GM12878 (cell line): Measurements from ENCODE around the gene TTC38. TPM values are rescaled to one million over a fixed set of nuclear protein-coding genes. Genes with fewer than 3 reads are reported as not detected.

ENCODE experiments used
- ATAC-seq: fragments of 200-7000 bp; cut with Tn5 transposase; 3 replicates; pipeline ENCODE4 v1.9.1; 2020; ENCODE audit warnings: mild to moderate bottlenecking, moderate library complexity
- BruUV-seq: library from RNA; stranded (reverse); fragments of 400-500 nt; replicated peaks from 2 replicates; lab custom pipeline; 2021; lab: Mats Ljungman, UMichigan
- CTCF ChIA-PET: fragments of 300-600 bp; sonication (Branson Sonifier 250); formaldehyde crosslinking; extraction: SDS; loops from one replicate; lab custom pipeline; 2021; ENCODE audit warnings: inconsistent platforms; lab: Yijun Ruan, JAX
- POLR2A ChIA-PET: fragments of 350-600 bp; formaldehyde crosslinking; extraction: SDS; loops from one replicate; lab custom pipeline; 2021; ENCODE audit warnings: inconsistent platforms; lab: Charles Lee
- RAD21 ChIA-PET: fragments of 300-600 bp; sonication (Branson Sonifier 250); formaldehyde crosslinking; loops from one replicate; lab custom pipeline; 2023; ENCODE audit warnings: antibody characterized with exemption; ENCODE audit not compliant: unreplicated experiment; lab: Charles Lee
- SMC1A ChIA-PET: fragments of 300-600 bp; sonication (Branson Sonifier 250); formaldehyde crosslinking; loops from one replicate; lab custom pipeline; 2023; ENCODE audit not compliant: unreplicated experiment, uncharacterized antibody; lab: Charles Lee
- DNase-seq: peaks from one replicate; pipeline ENCODE4 v3.0.0-alpha.2; 2011; ENCODE audit warnings: low read depth, low spot score
- FAIRE-seq: peaks from 3 replicates; lab custom pipeline; 2011; peaks lifted over from hg19 to GRCh38; lab: Jason Lieb, UNC
- H2AFZ ChIP-seq: 2 replicates; pipeline ENCODE4 v1.6.0; 2011; ENCODE audit warnings: low read depth, low read length, control low read depth; ENCODE audit not compliant: control insufficient read depth
- H3K27ac ChIP-seq: 2 replicates; pipeline ENCODE4 v1.5.1; 2011; ENCODE audit warnings: control low read depth; ENCODE audit not compliant: control insufficient read depth, insufficient read depth
- H3K27me3 ChIP-seq, 2 experiments: replicated peaks in 1 of 2; 2 replicates each; pipeline versions ENCODE4 v1.6.0 to v1.6.1; 2011; ENCODE audit warnings: low read length in 1 of 2; ENCODE audit not compliant: control insufficient read depth in 2 of 2, insufficient read depth in 2 of 2
- H3K36me3 ChIP-seq, 2 experiments: 2 replicates each; pipeline ENCODE4 v1.5.1; 2011; ENCODE audit warnings: low read length in 1 of 2; ENCODE audit not compliant: control insufficient read depth in 2 of 2, insufficient read depth in 2 of 2
- H3K4me1 ChIP-seq: 2 replicates; pipeline ENCODE4 v1.6.1; 2011; ENCODE audit warnings: mild to moderate bottlenecking, low read length, moderate library complexity, mixed read lengths; ENCODE audit not compliant: control insufficient read depth, insufficient read depth
- H3K4me2 ChIP-seq: 2 replicates; pipeline ENCODE4 v1.6.0; 2011; ENCODE audit warnings: control low read depth; ENCODE audit not compliant: control insufficient read depth, insufficient read depth
- H3K4me3 ChIP-seq: fragments of 200-600 bp; sonication (generic); 2 replicates; pipeline ENCODE4 v1.5.1; 2016
- H3K79me2 ChIP-seq: 2 replicates; pipeline ENCODE4 v1.6.0; 2011; ENCODE audit warnings: low read length; ENCODE audit not compliant: control insufficient read depth, insufficient read depth
- H3K9ac ChIP-seq: 2 replicates; pipeline ENCODE4 v1.8.0; 2011; ENCODE audit warnings: low read length, control low read depth, mixed read lengths; ENCODE audit not compliant: control insufficient read depth, insufficient read depth
- H3K9me3 ChIP-seq: replicated peaks from 3 replicates; pipeline ENCODE4 v1.5.1; 2011; ENCODE audit warnings: mild to moderate bottlenecking, low read length; ENCODE audit not compliant: control insufficient read depth, insufficient read depth
- H4K20me1 ChIP-seq: 2 replicates; pipeline ENCODE4 v1.6.0; 2011; ENCODE audit not compliant: control insufficient read depth, insufficient read depth
- CEBPB ChIP-seq, 2 experiments: fragments of 150-350 bp in 1 of 2; IDR thresholded peaks; 2 replicates each; pipeline ENCODE4 v1.6.1; 2012 to 2014; ENCODE audit warnings: low read depth in 2 of 2, low read length in 2 of 2, borderline replicate concordance in 1 of 2, inconsistent platforms in 1 of 2
- CREM ChIP-seq: IDR thresholded peaks from 2 replicates; pipeline ENCODE4 v1.6.1; 2014; ENCODE audit warnings: antibody characterized with exemption, low read depth
- ETV6 ChIP-seq, 2 experiments: fragments of 450-650 bp in 1 of 2; IDR thresholded peaks in 1 of 2; conservative IDR thresholded peaks in 1 of 2; 2 replicates each; pipeline ENCODE4 v1.6.1; 2014; ENCODE audit warnings: antibody characterized with exemption in 1 of 2, borderline replicate concordance in 1 of 2, low read depth in 1 of 2, mild to moderate bottlenecking in 1 of 2, moderate library complexity in 1 of 2
- GABPA ChIP-seq: IDR thresholded peaks from 2 replicates; pipeline ENCODE4 v1.6.1; 2014; ENCODE audit warnings: antibody characterized with exemption, low read depth, mild to moderate bottlenecking, inconsistent platforms
- HCFC1 ChIP-seq: fragments of 150-350 bp; IDR thresholded peaks from 2 replicates; pipeline ENCODE4 v1.6.1; 2014; ENCODE audit warnings: low read length
- PAX8 ChIP-seq: fragments of 450-650 bp; IDR thresholded peaks from 2 replicates; pipeline ENCODE4 v1.6.1; 2017; ENCODE audit warnings: mild to moderate bottlenecking, moderate library complexity
- PML ChIP-seq: IDR thresholded peaks from 2 replicates; pipeline ENCODE4 v1.6.1; 2012; ENCODE audit warnings: low read length, inconsistent platforms
- POLR2AphosphoS5 ChIP-seq: IDR thresholded peaks from 2 replicates; pipeline ENCODE4 v1.6.1; 2011; ENCODE audit warnings: mild to moderate bottlenecking, low read length, inconsistent platforms
- POU2F2 ChIP-seq: IDR thresholded peaks from 3 replicates; pipeline ENCODE4 v1.6.1; 2011; ENCODE audit warnings: low read depth, mild to moderate bottlenecking, low read length, borderline replicate concordance
- RAD21 ChIP-seq: IDR thresholded peaks from 2 replicates; pipeline ENCODE4 v1.6.1; 2011; ENCODE audit warnings: mild to moderate bottlenecking, low read depth, low read length, moderate library complexity; ENCODE audit not compliant: insufficient read depth
- RUNX3 ChIP-seq: IDR thresholded peaks from 2 replicates; pipeline ENCODE4 v1.6.1; 2012; ENCODE audit warnings: low read length, inconsistent platforms
- STAT3 ChIP-seq: IDR thresholded peaks from 2 replicates; pipeline ENCODE4 v1.6.1; 2011; ENCODE audit warnings: low read depth, low read length, improper control_type of control experiment
- TCF3 ChIP-seq: IDR thresholded peaks from 2 replicates; pipeline ENCODE4 v1.6.1; 2012; ENCODE audit warnings: low read depth, mild to moderate bottlenecking, low read length, borderline replicate concordance; ENCODE audit not compliant: insufficient read depth
- WRNIP1 ChIP-seq: IDR thresholded peaks from 2 replicates; pipeline ENCODE4 v1.6.1; 2011; ENCODE audit warnings: low read depth, low read length, improper control_type of control experiment, borderline replicate concordance
- WGBS: methylation state at CpG from one replicate; pipeline ENCODE4 v1.1.6; 2016; ENCODE audit warnings: low lambda C conversion rate; ENCODE audit not compliant: insufficient replicate concordance, insufficient coverage; ENCODE audit errors: missing lambda C conversion rate; 5-methylcytosine and 5-hydroxymethylcytosine counted together
- in situ Hi-C: fragments of 300-500 bp; cut with MboI; formaldehyde crosslinking; loops from 9 replicates; pipeline ENCODE4 v1.14.3; 2018; ENCODE audit warnings: mixed read lengths
- intact Hi-C: fragments of 100-400 bp; cut with micrococcal nuclease; formaldehyde crosslinking; loops from one replicate; pipeline ENCODE4 v1.14.2; 2022; ENCODE audit not compliant: unreplicated experiment
- polyA plus RNA-seq, 11 experiments: library from polyadenylated mRNA; depleted of rRNA in 4 of 11; unstranded in 6 of 11; stranded (reverse) in 5 of 11; fragments of >200 nt; fragmentation: Nextera tagmentation in 4 of 11; fragmentation: Illumina TruSeq in 1 of 11; extraction: Ambion mirVana in 4 of 11; extraction: Trizol in 1 of 11; gene quantifications; 1 replicate in 1 of 11; 2 replicates in 10 of 11; pipeline versions ENCODE4 v1.2.1 to v1.2.3, GENCODE V29; 2011 to 2016; ENCODE audit warnings: inconsistent platforms in 2 of 11, missing spikeins in 2 of 11, low read depth in 1 of 11
- total RNA-seq, 4 experiments: library from RNA; depleted of rRNA in 3 of 4; stranded (reverse); fragments of >200 nt in 3 of 4; fragmentation: Illumina TruSeq in 1 of 4; extraction: Trizol in 1 of 4; gene quantifications; 2 replicates each; pipeline versions ENCODE4 v1.2.1 to v1.2.3, GENCODE V29; 2013 to 2021
- TF ChIP-seq, protein P1 (sequence below): IDR thresholded peaks from 2 replicates; pipeline ENCODE4 v1.6.1; 2011; ENCODE audit warnings: low read depth, mild to moderate bottlenecking, low read length, moderate library complexity, borderline replicate concordance; ENCODE audit errors: extremely low read depth
- TF ChIP-seq, protein P2 (sequence below): fragments of 450-650 bp; IDR thresholded peaks from 2 replicates; pipeline ENCODE4 v1.6.1; 2017; ENCODE audit warnings: mild to moderate bottlenecking
- TF ChIP-seq, protein P3 (sequence below): fragments of 450-650 bp; formaldehyde crosslinking; IDR thresholded peaks from 2 replicates; pipeline ENCODE4 v1.5.0; 2022; ENCODE audit warnings: mild to moderate bottlenecking, missing genetic modification characterization

Gene TTC38
- total and polyA plus RNA-seq, 10 of the 15 experiments (the other 5 are each of a cell fraction or from before 2014, with no cell fraction given) = 0.58 to 39.9 (median 13.0) TPM

GRCh38 chr22:46250035-46250782, 17.6 kb upstream of the TTC38 start, which contains the start of gene CDPF1:
CDPF1 (minus strand) TSS chr22:46250293; CDS start chr22:46248284, 2,009 bp downstream.
- H3K36me3 ChIP-seq = no peaks in the 10 kb centered on the region
- H2AFZ ChIP-seq = peak within 1 kb of the TSS; percentile 82
- H4K20me1 ChIP-seq = no peaks in the 10 kb centered on the region
- peak; percentile 89 for FAIRE-seq
- RAD21 ChIA-PET = interaction anchor here (0.8 to 2.1 kb wide), 4 partner anchors 31 to 244 kb away, joined by 3 to 7 read pairs (median 4); partner anchors contain the start of gene GTSE1
- peak; percentile 55 for DNase-seq
- H3K27me3 ChIP-seq = no peaks in the 10 kb centered on the region
- SMC1A ChIA-PET = interaction anchor here (1.1 kb wide), 1 partner anchor 98 kb away, joined by 3 read pairs; no protein-coding TSS in a partner anchor
- intact Hi-C loops (loop anchor here (5.0 kb wide), 2 partner anchors 47 to 98 kb away; partner anchors contain the start of genes GTSE1 and PPARA), in situ Hi-C loops (no loop called here)
- H3K9me3 ChIP-seq = no peaks in the 10 kb centered on the region
- peak within 1 kb of the TSS; percentile 77 for H3K4me3 ChIP-seq
- peaks cover 7% of the 10 kb centered on the region; the same call in 1 of the 2 replicates for H3K4me1 ChIP-seq
- peaks cover 16% of the 10 kb centered on the region for H3K79me2 ChIP-seq
- POLR2A ChIA-PET = interaction anchor here (1.3 kb wide), 1 partner anchor 47 kb away, joined by 9 read pairs; the partner anchor contains the start of gene GTSE1
- H3K4me2 ChIP-seq = peak within 1 kb of the TSS; percentile 78
- H3K9ac ChIP-seq = peak within 1 kb of the TSS; percentile 85
- ATAC-seq = peak; percentile 97
- 2% methylated on average over 78 of the region's 89 CpGs for WGBS
- peak within 1 kb of the TSS; percentile 81 for H3K27ac ChIP-seq
- BruUV-seq = no TSS peak
- CTCF ChIA-PET = interaction anchor here (0.7 to 1.2 kb wide), 4 partner anchors 18 to 244 kb away, joined by 3 to 5 read pairs (median 4); partner anchors contain the start of genes GTSE1 and TTC38
- TF ChIP-seq RAD21 (peak; percentile 2; the same call in 1 of the 2 replicates), ETV6 (conservative IDR thresholded peaks at IDR 0.05 in 1 of 2, IDR thresholded peaks at IDR 0.05 in 1 of 2; ENCODE audit: borderline replicate concordance in 1 of 2, low read depth in 1 of 2) (no peak), CREM (0 out of 2 replicates have a peak, but pooled peaks have one; percentile 6), PML (peak; percentile 87; the same call in 1 of the 2 replicates), GABPA (peak; percentile 77), STAT3 (no peak), CEBPB (IDR thresholded peaks at IDR 0.05; ENCODE audit: borderline replicate concordance in 1 of 2, low read depth in 2 of 2, low read length in 2 of 2) (no peak), RUNX3 (peak; percentile 76), POLR2AphosphoS5 (peak; percentile 88), PAX8 (no peak), POU2F2 (peak; percentile 81; the same call in 2 of the 3 replicates), HCFC1 (peak; percentile 17; the same call in 1 of the 2 replicates), WRNIP1 (no peak), TCF3 (0 out of 2 replicates have a peak, but pooled peaks have one; percentile 16)
- TF ChIP-seq, protein P1, sequence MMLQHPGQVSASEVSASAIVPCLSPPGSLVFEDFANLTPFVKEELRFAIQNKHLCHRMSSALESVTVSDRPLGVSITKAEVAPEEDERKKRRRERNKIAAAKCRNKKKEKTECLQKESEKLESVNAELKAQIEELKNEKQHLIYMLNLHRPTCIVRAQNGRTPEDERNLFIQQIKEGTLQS = no peak
- TF ChIP-seq, protein P2, sequence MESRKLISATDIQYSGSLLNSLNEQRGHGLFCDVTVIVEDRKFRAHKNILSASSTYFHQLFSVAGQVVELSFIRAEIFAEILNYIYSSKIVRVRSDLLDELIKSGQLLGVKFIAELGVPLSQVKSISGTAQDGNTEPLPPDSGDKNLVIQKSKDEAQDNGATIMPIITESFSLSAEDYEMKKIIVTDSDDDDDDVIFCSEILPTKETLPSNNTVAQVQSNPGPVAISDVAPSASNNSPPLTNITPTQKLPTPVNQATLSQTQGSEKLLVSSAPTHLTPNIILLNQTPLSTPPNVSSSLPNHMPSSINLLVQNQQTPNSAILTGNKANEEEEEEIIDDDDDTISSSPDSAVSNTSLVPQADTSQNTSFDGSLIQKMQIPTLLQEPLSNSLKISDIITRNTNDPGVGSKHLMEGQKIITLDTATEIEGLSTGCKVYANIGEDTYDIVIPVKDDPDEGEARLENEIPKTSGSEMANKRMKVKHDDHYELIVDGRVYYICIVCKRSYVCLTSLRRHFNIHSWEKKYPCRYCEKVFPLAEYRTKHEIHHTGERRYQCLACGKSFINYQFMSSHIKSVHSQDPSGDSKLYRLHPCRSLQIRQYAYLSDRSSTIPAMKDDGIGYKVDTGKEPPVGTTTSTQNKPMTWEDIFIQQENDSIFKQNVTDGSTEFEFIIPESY = no peak
- TF ChIP-seq, protein P3, sequence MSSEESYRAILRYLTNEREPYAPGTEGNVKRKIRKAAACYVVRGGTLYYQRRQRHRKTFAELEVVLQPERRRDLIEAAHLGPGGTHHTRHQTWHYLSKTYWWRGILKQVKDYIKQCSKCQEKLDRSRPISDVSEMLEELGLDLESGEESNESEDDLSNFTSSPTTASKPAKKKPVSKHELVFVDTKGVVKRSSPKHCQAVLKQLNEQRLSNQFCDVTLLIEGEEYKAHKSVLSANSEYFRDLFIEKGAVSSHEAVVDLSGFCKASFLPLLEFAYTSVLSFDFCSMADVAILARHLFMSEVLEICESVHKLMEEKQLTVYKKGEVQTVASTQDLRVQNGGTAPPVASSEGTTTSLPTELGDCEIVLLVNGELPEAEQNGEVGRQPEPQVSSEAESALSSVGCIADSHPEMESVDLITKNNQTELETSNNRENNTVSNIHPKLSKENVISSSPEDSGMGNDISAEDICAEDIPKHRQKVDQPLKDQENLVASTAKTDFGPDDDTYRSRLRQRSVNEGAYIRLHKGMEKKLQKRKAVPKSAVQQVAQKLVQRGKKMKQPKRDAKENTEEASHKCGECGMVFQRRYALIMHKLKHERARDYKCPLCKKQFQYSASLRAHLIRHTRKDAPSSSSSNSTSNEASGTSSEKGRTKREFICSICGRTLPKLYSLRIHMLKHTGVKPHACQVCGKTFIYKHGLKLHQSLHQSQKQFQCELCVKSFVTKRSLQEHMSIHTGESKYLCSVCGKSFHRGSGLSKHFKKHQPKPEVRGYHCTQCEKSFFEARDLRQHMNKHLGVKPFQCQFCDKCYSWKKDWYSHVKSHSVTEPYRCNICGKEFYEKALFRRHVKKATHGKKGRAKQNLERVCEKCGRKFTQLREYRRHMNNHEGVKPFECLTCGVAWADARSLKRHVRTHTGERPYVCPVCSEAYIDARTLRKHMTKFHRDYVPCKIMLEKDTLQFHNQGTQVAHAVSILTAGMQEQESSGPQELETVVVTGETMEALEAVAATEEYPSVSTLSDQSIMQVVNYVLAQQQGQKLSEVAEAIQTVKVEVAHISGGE (CRISPR knock-in tag) = 0 out of 2 replicates have a peak, but pooled peaks have one; percentile 39
